HEK293 (cell line): ENCODE results near the gene AMZ1.

ENCODE experiments used
- CTCF ChIP-seq: fragments of 450-650 bp; formaldehyde crosslinking; IDR thresholded peaks from 2 replicates; pipeline ENCODE4 v1.5.1; 2016; ENCODE audit warnings: missing biosample characterization, missing genetic modification characterization
- GLIS1 ChIP-seq: fragments of 450-650 bp; formaldehyde crosslinking; IDR thresholded peaks from 2 replicates; pipeline ENCODE4 v1.5.1; 2016; ENCODE audit warnings: missing biosample characterization, missing genetic modification characterization
- INSM2 ChIP-seq: fragments of 450-650 bp; formaldehyde crosslinking; IDR thresholded peaks from 2 replicates; pipeline ENCODE4 v1.5.1; 2016; ENCODE audit warnings: missing biosample characterization, missing genetic modification characterization
- OVOL3 ChIP-seq: fragments of 450-650 bp; formaldehyde crosslinking; IDR thresholded peaks from 2 replicates; pipeline ENCODE4 v1.5.1; 2016; ENCODE audit warnings: missing biosample characterization, missing genetic modification characterization
- RBAK ChIP-seq: fragments of 450-650 bp; formaldehyde crosslinking; IDR thresholded peaks from 2 replicates; pipeline ENCODE4 v1.5.1; 2016; ENCODE audit warnings: missing biosample characterization, missing genetic modification characterization
- REST ChIP-seq: fragments of 450-650 bp; formaldehyde crosslinking; IDR thresholded peaks from 2 replicates; pipeline ENCODE4 v1.5.1; 2016; ENCODE audit warnings: missing biosample characterization, missing genetic modification characterization
- SETDB1 ChIP-seq: IDR thresholded peaks from one replicate; pipeline ENCODE4 v1.6.1; 2017; ENCODE audit warnings: mild to moderate bottlenecking, low read length, moderate library complexity, mixed read lengths; ENCODE audit not compliant: insufficient read length
- SP2 ChIP-seq: fragments of 450-650 bp; formaldehyde crosslinking; IDR thresholded peaks from 2 replicates; pipeline ENCODE4 v1.5.1; 2016; ENCODE audit warnings: missing biosample characterization, missing genetic modification characterization
- ZBTB26 ChIP-seq: fragments of 450-650 bp; formaldehyde crosslinking; optimal IDR thresholded peaks from 2 replicates; pipeline ENCODE3; 2016; ENCODE audit warnings: missing biosample characterization, mild to moderate bottlenecking, missing genetic modification characterization
- ZNF24 ChIP-seq: fragments of 450-650 bp; formaldehyde crosslinking; IDR thresholded peaks from 2 replicates; pipeline ENCODE4 v1.5.1; 2016; ENCODE audit warnings: missing biosample characterization, missing genetic modification characterization
- ZNF274 ChIP-seq, 2 experiments: fragments of 200-500 bp in 1 of 2; fragments of 450-650 bp in 1 of 2; sonication (Bioruptor generic) in 1 of 2; formaldehyde crosslinking in 1 of 2; IDR thresholded peaks; 2 replicates each; pipeline versions ENCODE4 v1.5.1 to v1.6.1; 2014 to 2016; ENCODE audit warnings: borderline replicate concordance in 1 of 2, inconsistent platforms in 1 of 2, low read length in 1 of 2, missing biosample characterization in 1 of 2, missing genetic modification characterization in 1 of 2
- ZNF311 ChIP-seq: fragments of 450-650 bp; formaldehyde crosslinking; IDR thresholded peaks from 2 replicates; pipeline ENCODE4 v1.5.1; 2017; ENCODE audit warnings: missing biosample characterization, missing genetic modification characterization, borderline replicate concordance
- ZNF37A ChIP-seq: fragments of 450-650 bp; IDR thresholded peaks from 2 replicates; pipeline ENCODE4 v1.5.1; 2018; ENCODE audit warnings: missing biosample characterization, missing genetic modification characterization

GRCh38 chr7:2705371-2706096, 17.5 kb downstream of the AMZ1 start:
- TF ChIP-seq CTCF (tag by site-specific recombination) (no peak), INSM2 (tag by site-specific recombination) (no peak), ZNF24 (tag by site-specific recombination) (no peak), OVOL3 (tag by site-specific recombination) (no peak), RBAK (tag by site-specific recombination) (no peak), ZNF37A (tag by site-specific recombination) (no peak), ZNF274 (IDR thresholded peaks at IDR 0.05; ENCODE audit: low read length) (no peak), ZNF274 (tag by site-specific recombination; IDR thresholded peaks at IDR 0.05; ENCODE audit: borderline replicate concordance) (no peak), GLIS1 (no peak), REST (tag by site-specific recombination) (no peak), SETDB1 (no peak), SP2 (tag by site-specific recombination) (no peak), ZNF311 (tag by site-specific recombination) (no peak), ZBTB26 (no peak)
